Hepatocyte (in vitro differentiated cells): Measurements from ENCODE around the gene PET117.

Experiments
- EZH2 ChIP-seq: fragments of 200-600 bp; sonication (generic); IDR thresholded peaks from 2 replicates; pipeline ENCODE4 v1.6.1; 2016; ENCODE audit warnings: antibody characterized with exemption, mild to moderate bottlenecking, borderline replicate concordance
- EZH2phosphoT487 ChIP-seq: fragments of 200-600 bp; sonication (generic); IDR thresholded peaks from one replicate; pipeline ENCODE4 v1.6.1; 2018; ENCODE audit warnings: antibody characterized with exemption, mild to moderate bottlenecking, low read depth, moderate library complexity; ENCODE audit not compliant: unreplicated experiment, severe bottlenecking
- TF ChIP-seq, protein P1 (sequence below): fragments of 200-600 bp; sonication (generic); IDR thresholded peaks from 2 replicates; pipeline ENCODE4 v1.5.1; 2016; ENCODE audit warnings: antibody characterized with exemption, mild to moderate bottlenecking; ENCODE audit not compliant: poor library complexity

DNA sequence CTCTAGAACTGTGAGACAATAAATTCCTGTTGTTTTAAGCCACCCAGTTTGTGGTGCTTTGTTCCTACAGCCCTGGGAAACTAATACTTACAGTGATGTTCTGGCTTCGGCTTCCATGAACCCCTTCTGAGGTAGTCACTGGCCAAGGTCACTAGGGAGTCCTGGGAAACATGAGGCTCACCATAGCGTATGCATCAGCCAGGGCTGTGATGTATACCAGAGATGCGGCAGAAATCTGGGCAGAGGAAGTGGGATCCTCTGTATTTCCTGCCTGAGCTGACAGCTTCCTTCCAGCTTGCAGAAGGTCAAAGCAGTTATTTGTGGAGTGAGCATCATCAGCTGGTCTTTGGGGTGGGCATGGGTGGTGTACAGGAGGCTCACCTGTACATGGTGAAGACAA is 27.9 kb downstream of the PET117 start:
- TF ChIP-seq, protein P1, sequence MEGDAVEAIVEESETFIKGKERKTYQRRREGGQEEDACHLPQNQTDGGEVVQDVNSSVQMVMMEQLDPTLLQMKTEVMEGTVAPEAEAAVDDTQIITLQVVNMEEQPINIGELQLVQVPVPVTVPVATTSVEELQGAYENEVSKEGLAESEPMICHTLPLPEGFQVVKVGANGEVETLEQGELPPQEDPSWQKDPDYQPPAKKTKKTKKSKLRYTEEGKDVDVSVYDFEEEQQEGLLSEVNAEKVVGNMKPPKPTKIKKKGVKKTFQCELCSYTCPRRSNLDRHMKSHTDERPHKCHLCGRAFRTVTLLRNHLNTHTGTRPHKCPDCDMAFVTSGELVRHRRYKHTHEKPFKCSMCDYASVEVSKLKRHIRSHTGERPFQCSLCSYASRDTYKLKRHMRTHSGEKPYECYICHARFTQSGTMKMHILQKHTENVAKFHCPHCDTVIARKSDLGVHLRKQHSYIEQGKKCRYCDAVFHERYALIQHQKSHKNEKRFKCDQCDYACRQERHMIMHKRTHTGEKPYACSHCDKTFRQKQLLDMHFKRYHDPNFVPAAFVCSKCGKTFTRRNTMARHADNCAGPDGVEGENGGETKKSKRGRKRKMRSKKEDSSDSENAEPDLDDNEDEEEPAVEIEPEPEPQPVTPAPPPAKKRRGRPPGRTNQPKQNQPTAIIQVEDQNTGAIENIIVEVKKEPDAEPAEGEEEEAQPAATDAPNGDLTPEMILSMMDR = no peak
- TF ChIP-seq EZH2 (no peak), EZH2phosphoT487 (no peak)
